Motor neuron (in vitro differentiated cells): ENCODE measurements around the gene CFAP69. TPM values are rescaled to one million over a fixed set of nuclear protein-coding genes. Genes with fewer than 3 reads are reported as not detected.
"Not testable (repeated sequence)": the region's sequence is repeated elsewhere in the genome, so short reads cannot be mapped to it uniquely, and the experiment has no call there.

Experiments used
- ATAC-seq, 8 experiments: fragments of 200-7000 bp; cut with Tn5 transposase; replicated peaks in 6 of 8; 2 replicates each; pipeline ENCODE4 v1.8.0; 2021; ENCODE audit warnings: mild to moderate bottlenecking in 8 of 8, moderate library complexity in 8 of 8
- H3K27ac ChIP-seq, 2 donors: fragments of 250-450 bp; sonication (Bioruptor Pico); 2 replicates each; pipeline ENCODE4 v1.9.0; 2021; ENCODE audit warnings: antibody characterized with exemption in 2 of 2, mild to moderate bottlenecking in 2 of 2, moderate library complexity in 1 of 2
- H3K4me1 ChIP-seq, 2 donors: fragments of 250-450 bp; sonication (Bioruptor Pico); replicated peaks in 1 of 2; 2 replicates each; pipeline ENCODE4 v1.6.1; 2021; ENCODE audit warnings: antibody characterized with exemption in 2 of 2, mild to moderate bottlenecking in 2 of 2, moderate library complexity in 1 of 2
- H3K4me3 ChIP-seq, 5 donors: fragments of 250-450 bp; sonication (Bioruptor Pico); 2 replicates each; pipeline ENCODE4 v1.9.0; 2021; ENCODE audit warnings: antibody characterized with exemption in 5 of 5, mild to moderate bottlenecking in 5 of 5, moderate library complexity in 4 of 5
- WGBS, 10 experiments: fragments of 450-650 bp; shearing (Covaris generic); methylation state at CpG; one replicate each; pipeline ENCODE4 v1.0.0; 2022; 5-methylcytosine and 5-hydroxymethylcytosine counted together
- in situ Hi-C, 9 experiments: fragments of 400-800 bp; cut with MboI; loops; one replicate each; pipeline ENCODE4 v1.15.0; 2021; ENCODE audit warnings: low sequenced_read_pairs in 9 of 9, low pct_unique_long_range_greater_than_20kb in 2 of 9; ENCODE audit not compliant: unreplicated experiment in 9 of 9
- total RNA-seq, 8 experiments: library from RNA; unstranded; fragments of 300-600 nt; gene quantifications; 2 replicates each; pipeline versions ENCODE4 v1.2.3 to v1.2.4, GENCODE V29; 2022

Gene CFAP69
- total RNA-seq, 8 experiments from 2014 or later: 2.5 to 28.0 (median 6.9) TPM

DNA sequence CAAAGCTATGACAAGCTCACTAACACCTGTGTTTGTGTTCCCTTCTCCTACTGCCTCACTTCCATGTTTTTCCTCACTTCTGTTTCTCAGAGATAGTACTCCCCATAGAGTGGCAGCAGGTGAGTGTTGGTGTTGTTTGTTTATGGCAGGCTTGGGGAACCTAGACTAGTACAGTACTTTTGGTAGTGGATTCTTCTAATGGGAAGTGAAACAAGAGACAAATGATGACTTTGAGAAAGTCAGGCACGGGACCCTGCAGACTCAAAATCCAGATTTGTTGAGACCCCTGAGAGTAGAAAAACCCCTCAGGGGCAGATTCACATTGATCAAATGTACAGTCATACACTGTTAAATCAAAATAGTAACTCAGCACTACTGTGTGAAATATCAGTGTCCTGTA lies 6.4 kb upstream of the CFAP69 start:
- in situ Hi-C loops: no loop called here
- Histone ChIP-seq H3K27ac (no peak overlapping the region), H3K4me1 (peaks cover 5 to 10% of the 10 kb centered on the region in 2 donors), H3K4me3 (no peak overlapping the region)
- ATAC-seq: no peak
- WGBS, 10 experiments: 40 to 86% (median 83%) methylated on average over 1 of the region's 1 CpG; no CpG with 5 or more reads in 6 of the 10 experiments

- Histone ChIP-seq H3K4me1 (peaks cover 8 to 14% of the 10 kb centered on the region in 2 donors), H3K4me3 (no peak overlapping the region), H3K27ac (no peak overlapping the region)
- 73 to 97% (median 85%) methylated on average over 2 to 3 of the region's 3 CpGs; no CpG with 5 or more reads in 2 of the 10 experiments for whole genome bisulfite sequencing, 10 experiments
- ATAC-seq: no peak
- in situ Hi-C loops: no loop called here
Observed at GRCh38 chr7:90239050-90239449, 5.9 kb upstream of the CFAP69 start.

- Histone ChIP-seq H3K4me3 (no peak overlapping the region), H3K4me1 (peaks cover 8 to 16% of the 10 kb centered on the region in 2 donors), H3K27ac (no peak overlapping the region)
- in situ Hi-C loops: no loop called here
- 70 to 96% (median 83%) methylated on average over 1 to 9 of the region's 9 CpGs for WGBS, 10 experiments
- no peak for ATAC-seq
Observed at GRCh38 chr7:90239625-90240228, 5.2 kb upstream of the CFAP69 start.

DNA sequence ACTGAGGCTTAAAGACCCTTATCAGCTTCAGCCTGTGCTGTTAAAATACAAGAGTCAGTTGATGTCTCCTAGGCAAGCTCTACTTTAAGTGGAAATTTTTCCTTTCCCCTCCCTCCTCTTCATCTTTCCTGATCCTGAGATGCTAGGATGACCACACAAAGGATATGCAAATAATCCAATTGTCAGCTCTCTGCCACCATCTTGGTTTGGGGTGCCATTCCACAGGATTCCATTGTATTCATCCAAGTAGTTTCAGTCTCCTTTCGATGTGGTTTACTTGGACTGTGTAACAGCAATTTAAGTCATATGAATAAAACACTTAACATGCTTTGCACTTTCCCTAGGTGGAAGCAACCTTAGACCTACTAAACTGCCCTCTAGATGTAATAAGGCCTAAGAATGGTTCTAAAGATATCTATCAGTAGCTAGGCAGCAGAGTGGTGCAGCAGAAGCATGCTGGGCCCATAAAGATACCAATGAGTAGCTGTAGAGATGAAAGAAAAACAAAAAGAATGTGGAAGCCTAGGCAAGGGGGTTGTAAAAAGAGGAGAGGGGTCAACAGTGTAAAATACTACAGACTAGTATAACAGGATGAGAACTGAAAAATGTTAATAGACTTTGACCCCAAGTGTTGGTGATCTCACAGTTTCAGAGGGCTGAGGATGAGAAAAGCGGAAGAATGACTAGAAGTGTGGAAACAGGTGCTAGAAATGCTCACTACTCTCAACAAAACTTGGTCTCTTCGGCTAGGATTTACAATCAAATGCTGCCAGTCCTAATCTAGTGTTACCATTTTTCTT lies 2.4 kb upstream of the CFAP69 start:
- WGBS, 10 experiments: 48 to 100% (median 67%) methylated on average over 1 to 3 of the region's 3 CpGs; no CpG with 5 or more reads in 1 of the 10 experiments
- Histone ChIP-seq H3K4me1 (peaks cover 16 to 23% of the 10 kb centered on the region in 2 donors), H3K4me3 (no peak overlapping the region), H3K27ac (peak overlapping the region in 1 of 2 donors; percentile 25)
- in situ Hi-C loops: no loop called here
- peak in 2 of 8 experiments; percentile 2 to 56 for ATAC-seq

DNA sequence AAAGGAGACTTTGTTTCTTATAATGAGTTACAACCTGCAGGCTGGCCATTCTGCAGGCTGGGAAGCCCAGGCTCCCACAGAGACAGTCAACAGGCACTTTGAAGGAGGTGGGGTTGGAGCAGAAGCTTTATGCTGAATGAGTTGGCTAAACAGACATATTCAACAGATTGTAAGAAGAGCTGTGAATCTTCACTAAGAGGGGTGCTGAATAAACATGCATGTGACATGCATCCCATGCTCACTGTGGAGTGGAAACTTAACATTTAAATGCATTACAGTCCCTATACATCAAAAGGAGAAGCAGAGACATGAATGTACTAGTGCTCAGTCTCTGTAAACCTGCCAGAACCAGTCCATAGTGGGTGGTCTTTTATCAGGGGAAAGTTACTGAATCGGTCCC lies 1.4 kb upstream of the CFAP69 start:
- Histone ChIP-seq H3K27ac (no peak overlapping the region), H3K4me1 (peaks cover 16 to 23% of the 10 kb centered on the region in 2 donors), H3K4me3 (no peak overlapping the region)
- peak in 5 of 8 experiments; percentile 3 to 40 (median 25) for ATAC-seq
- WGBS, 10 experiments: 0 to 50% (median 0%) methylated on average over 1 of the region's 1 CpG; no CpG with 5 or more reads in 4 of the 10 experiments
- in situ Hi-C loops: no loop called here

DNA sequence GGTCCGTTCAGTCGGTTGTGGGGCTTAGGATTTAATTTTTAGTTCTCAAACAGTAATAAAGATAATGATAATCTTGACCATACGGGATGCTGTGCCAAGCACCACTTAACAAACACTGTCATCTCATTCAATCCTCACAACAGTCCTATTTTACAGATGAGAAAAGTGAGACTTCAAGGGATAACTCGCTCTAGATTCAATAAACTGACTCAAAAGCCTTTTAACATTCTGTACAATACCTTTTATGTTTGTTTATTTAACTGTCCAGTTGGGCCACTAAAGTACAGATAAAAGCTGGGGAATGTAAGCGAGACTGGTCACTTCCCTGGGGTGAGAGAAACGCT lies 437 bp upstream of the CFAP69 start:
- in situ Hi-C loops: no loop called here
- no peak for ATAC-seq
- 0 to 46% (median 17%) methylated on average over 1 to 6 of the region's 6 CpGs; no CpG with 5 or more reads in 4 of the 10 experiments for WGBS, 10 experiments
- peaks cover 16 to 23% of the 10 kb centered on the region in 2 donors for H3K4me1 ChIP-seq
- peak overlapping the region in 1 of 2 donors; percentile 35 for H3K27ac ChIP-seq
- H3K4me3 ChIP-seq: peak overlapping the region; percentile 72 to 94 (median 88)

GRCh38 chr7:90246171-90246570 lies 1.2 kb downstream of the CFAP69 start:
- WGBS, 10 experiments: 0 to 36% (median 5%) methylated on average over 2 to 6 of the region's 9 CpGs; no CpG with 5 or more reads in 2 of the 10 experiments
- in situ Hi-C loops: no loop called here
- peak overlapping the region; percentile 72 to 94 (median 88) for H3K4me3 ChIP-seq
- no peak overlapping the region for H3K27ac ChIP-seq
- H3K4me1 ChIP-seq: peaks cover 16 to 23% of the 10 kb centered on the region in 2 donors
- no peak for ATAC-seq

DNA sequence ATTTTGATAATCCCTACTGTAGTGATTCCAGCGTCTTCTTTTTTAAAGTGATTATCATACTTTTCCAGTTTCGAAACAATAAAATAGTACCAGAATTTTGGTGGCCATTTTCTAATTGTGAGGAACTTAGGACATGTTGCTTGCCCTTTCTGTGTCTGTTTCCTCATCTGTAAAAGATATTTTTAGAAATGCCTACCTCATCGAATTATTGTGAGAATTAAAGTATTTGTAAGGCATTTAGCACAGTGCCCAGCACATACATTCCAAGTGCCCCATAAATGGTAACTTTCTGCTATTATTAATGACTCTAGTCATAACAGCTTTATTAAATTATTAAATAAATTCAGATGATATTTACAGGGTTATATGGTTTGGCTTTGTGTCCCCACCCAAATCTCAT lies 3.7 kb downstream of the CFAP69 start:
- peaks cover 11 to 12% of the 10 kb centered on the region in 2 donors for H3K4me1 ChIP-seq
- ATAC-seq: no peak
- 48 to 95% (median 83%) methylated on average over 1 to 3 of the region's 3 CpGs for WGBS, 10 experiments
- H3K4me3 ChIP-seq: no peak overlapping the region
- in situ Hi-C loops: no loop called here
- no peak overlapping the region for H3K27ac ChIP-seq

- Histone ChIP-seq H3K27ac (no peak overlapping the region), H3K4me1 (peaks cover 7 to 8% of the 10 kb centered on the region in 2 donors), H3K4me3 (no peak overlapping the region)
- 10 to 100% (median 88%) methylated on average over 1 to 3 of the region's 3 CpGs; no CpG with 5 or more reads in 1 of the 10 experiments for WGBS, 10 experiments
- in situ Hi-C loops: loop anchor here in 2 of 9 experiments (25.0 kb wide), 1 partner anchor 88 kb away; the partner anchor contains the start of gene STEAP1 (in 2 of the 2)
- ATAC-seq: peak in 3 of 8 experiments; percentile 29 to 65 (median 32)
Observed at GRCh38 chr7:90250601-90251303, 5.8 kb downstream of the CFAP69 start.

- Histone ChIP-seq H3K4me3 (no peak overlapping the region), H3K4me1 (peaks cover 5% of the 10 kb centered on the region in 2 donors), H3K27ac (no peak overlapping the region)
- ATAC-seq: no peak
- WGBS, 10 experiments: 0 to 100% (median 100%) methylated on average over 1 of the region's 1 CpG; no CpG with 5 or more reads in 3 of the 10 experiments
- in situ Hi-C loops: loop anchor here in 2 of 9 experiments (25.0 kb wide), 1 partner anchor 89 kb away; the partner anchor contains the start of gene STEAP1 (in 2 of the 2)
Observed at GRCh38 chr7:90251304-90251635, 6.3 kb downstream of the CFAP69 start.

DNA sequence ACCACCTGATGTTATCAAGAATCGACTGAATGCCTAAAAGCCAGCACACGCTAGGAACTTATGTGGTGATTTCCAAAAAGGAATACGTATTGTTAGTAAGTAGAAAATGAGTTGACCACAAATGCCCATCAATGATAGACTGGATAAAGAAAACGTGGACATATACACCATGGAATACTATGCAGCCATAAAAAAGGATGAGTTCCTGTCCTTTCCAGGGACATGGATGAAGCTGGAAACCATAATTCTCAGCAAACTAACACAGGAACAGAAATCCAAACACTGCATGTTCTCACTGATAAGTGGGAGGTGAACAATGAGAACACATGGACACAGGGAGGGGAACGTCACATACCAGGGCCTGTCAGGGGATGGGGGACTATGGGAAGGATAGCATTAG lies 11.0 kb downstream of the CFAP69 start:
- in situ Hi-C loops: loop anchor here in 2 of 9 experiments (25.0 kb wide), 1 partner anchor 94 kb away; the partner anchor contains the start of gene STEAP1 (in 2 of the 2)
- not testable (repeated sequence) for H3K4me1 ChIP-seq, H3K27ac ChIP-seq, H3K4me3 ChIP-seq, ATAC-seq
- 76 to 100% (median 89%) methylated on average over 1 to 5 of the region's 5 CpGs for WGBS, 10 experiments

GRCh38 chr7:90256778-90257177 lies 11.8 kb downstream of the CFAP69 start:
- Histone ChIP-seq H3K27ac (no peak overlapping the region), H3K4me1 (no peaks in the 10 kb centered on the region), H3K4me3 (no peak overlapping the region)
- in situ Hi-C loops: loop anchor here in 2 of 9 experiments (25.0 kb wide), 1 partner anchor 94 kb away; the partner anchor contains the start of gene STEAP1 (in 2 of the 2)
- WGBS, 10 experiments: 0 to 100% (median 100%) methylated on average over 1 of the region's 1 CpG; no CpG with 5 or more reads in 4 of the 10 experiments
- no peak for ATAC-seq

GRCh38 chr7:90261441-90261840 lies 16.5 kb downstream of the CFAP69 start:
- H3K4me3 ChIP-seq: no peak overlapping the region
- ATAC-seq: no peak
- in situ Hi-C loops: loop anchor here in 2 of 9 experiments (25.0 kb wide), 1 partner anchor 99 kb away; the partner anchor contains the start of gene STEAP1 (in 2 of the 2)
- H3K27ac ChIP-seq: no peak overlapping the region
- no peaks in the 10 kb centered on the region for H3K4me1 ChIP-seq
